ENCODE results near the gene MFSD6L. TPM values are rescaled to one million over a fixed set of nuclear protein-coding genes. Genes with fewer than 3 reads are reported as not detected.

Gene MFSD6L, protein sequence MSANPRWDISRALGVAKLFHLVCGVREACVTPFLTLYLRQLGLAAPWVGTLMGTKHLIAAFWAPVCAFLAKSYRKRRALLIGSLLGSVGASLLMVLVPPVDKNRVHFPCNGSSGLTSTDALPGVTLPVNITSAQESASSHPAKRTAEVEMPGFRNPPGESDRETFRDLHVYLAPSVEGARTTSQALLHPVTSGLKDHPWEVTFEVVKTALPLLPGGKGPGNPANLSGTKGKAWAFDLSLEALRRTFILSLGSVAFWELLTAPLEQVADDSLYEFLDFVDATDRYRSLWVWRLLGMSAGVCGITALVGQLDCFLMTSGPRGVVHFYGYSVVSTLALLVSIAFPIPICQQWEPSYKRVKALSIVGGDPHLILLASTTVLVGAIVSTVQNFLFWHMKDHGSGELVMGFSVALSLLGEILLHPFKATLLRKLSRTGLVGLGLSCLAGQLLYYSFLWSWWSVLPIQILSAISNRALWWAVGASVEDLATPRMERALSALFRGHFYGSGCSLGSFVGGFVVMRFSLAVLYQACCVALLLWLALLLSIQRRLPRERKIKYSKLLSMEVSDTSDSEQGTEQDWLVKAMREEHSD
- 0.37 TPM for total RNA-seq (2013)
- under 1 TPM in 2 of 3 donors, not detected in 1; 0.08 to 0.37 TPM for polyA plus RNA-seq
- polyA minus RNA-seq, result 0.42 and 1.0 TPM in 2 replicates
- 0.29 to 10.6 (median 2.5) reads per million in 11 experiments for total RNA-seq

DNA sequence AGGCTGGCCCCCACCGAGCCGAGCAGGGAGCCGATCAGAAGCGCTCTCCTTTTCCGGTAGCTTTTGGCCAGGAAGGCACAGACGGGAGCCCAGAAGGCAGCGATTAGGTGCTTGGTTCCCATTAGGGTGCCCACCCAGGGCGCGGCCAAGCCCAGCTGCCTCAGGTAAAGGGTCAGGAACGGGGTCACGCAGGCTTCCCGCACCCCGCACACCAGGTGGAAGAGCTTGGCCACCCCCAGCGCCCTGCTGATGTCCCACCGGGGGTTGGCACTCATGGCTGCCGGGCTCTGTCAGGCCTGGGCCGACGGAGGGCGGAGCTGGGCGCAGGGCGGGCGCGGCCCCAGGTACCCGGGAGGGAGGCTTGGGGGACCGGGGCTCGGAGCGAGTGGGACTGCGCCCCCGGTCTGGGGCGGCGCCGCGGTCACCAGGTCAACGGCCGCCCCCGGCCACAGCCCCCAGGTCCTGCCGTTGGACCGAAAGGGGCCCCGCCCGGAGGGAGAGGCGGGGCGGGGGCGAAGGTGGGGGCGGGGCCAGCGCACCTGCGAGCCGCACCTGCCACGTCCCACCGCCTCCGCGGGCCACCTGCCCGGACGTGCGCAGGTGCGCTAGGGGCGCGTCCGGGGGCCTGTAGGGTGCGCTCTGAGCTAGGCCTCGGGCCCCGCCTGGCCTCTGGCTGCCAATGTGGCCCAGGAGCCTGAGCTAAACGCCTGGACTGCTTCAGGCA is at the start of gene MFSD6L:
TSS of gene MFSD6L (minus strand) at position 520 of the 724 bp plus-strand sequence. CDS start at position 275, 245 bp downstream.
- H3K27me3 ChIP-seq (ENCODE audit: control insufficient read depth in 2 of 2, insufficient read depth in 2 of 2, low read length in 2 of 2), result no peaks in the 10 kb centered on the region
- no peaks in the 10 kb centered on the region for H3K79me2 ChIP-seq (ENCODE audit: insufficient read depth, low read length)
- Mint-ChIP-seq H3K9me3 (peaks cover 0 to 6% (median 2%) of the 10 kb centered on the region in 7 donors), H3K4me3 (no peak within 1 kb of the TSS), H3K4me1 (peaks cover 16% of the 10 kb centered on the region), H3K27me3 (ENCODE audit: low read depth in 3 of 3) (peaks cover 0 to 1% (median 0%) of the 10 kb centered on the region in 3 donors), H3K36me3 (peaks cover 55 to 73% of the 10 kb centered on the region in 2 donors), H3K27ac (no peak within 1 kb of the TSS)
- H3K4me1 ChIP-seq (ENCODE audit: control insufficient read depth in 1 of 2, insufficient read depth in 2 of 2, low read length in 2 of 2), result peaks cover 15 to 18% of the 10 kb centered on the region in 2 donors
- WGBS (ENCODE audit: insufficient coverage), result 58% methylated on average over 61 of the region's 62 CpGs
- intact Hi-C loops (cut with micrococcal nuclease), result no loop called here
- DNase-seq, result no peak
- H3K9me3 ChIP-seq (replicated peaks in 1 of 2; ENCODE audit: control insufficient read depth in 1 of 2, insufficient read depth in 1 of 2, low read length in 2 of 2), result peaks cover 0 to 3% of the 10 kb centered on the region in 2 donors
- H3K27ac ChIP-seq (ENCODE audit: low read depth in 1 of 2, low read length in 2 of 2), result no peak within 1 kb of the TSS
- H3K36me3 ChIP-seq (replicated peaks in 1 of 2; ENCODE audit: control insufficient read depth in 1 of 2, insufficient read depth in 2 of 2, low read length in 2 of 2), result peaks cover 36 to 56% of the 10 kb centered on the region in 2 donors
- no peak within 1 kb of the TSS for H3K4me2 ChIP-seq (replicated peaks; ENCODE audit: extremely low read depth, low read length, poor library complexity, severe bottlenecking)
- H2AFZ ChIP-seq (ENCODE audit: insufficient read depth, low read depth, low read length, poor library complexity, severe bottlenecking), result no peak within 1 kb of the TSS
- H3K9ac ChIP-seq (ENCODE audit: insufficient read depth, low read length, poor library complexity, severe bottlenecking), result no peak within 1 kb of the TSS
- no peaks in the 10 kb centered on the region for H4K20me1 ChIP-seq (ENCODE audit: insufficient read depth, low read length)
- no peak within 1 kb of the TSS for H3K4me3 ChIP-seq (replicated peaks in 1 of 3; ENCODE audit: low read depth in 2 of 3, low read length in 3 of 3)
- no peak for TF ChIP-seq CTCF (IDR thresholded peaks at IDR 0.05)

DNA sequence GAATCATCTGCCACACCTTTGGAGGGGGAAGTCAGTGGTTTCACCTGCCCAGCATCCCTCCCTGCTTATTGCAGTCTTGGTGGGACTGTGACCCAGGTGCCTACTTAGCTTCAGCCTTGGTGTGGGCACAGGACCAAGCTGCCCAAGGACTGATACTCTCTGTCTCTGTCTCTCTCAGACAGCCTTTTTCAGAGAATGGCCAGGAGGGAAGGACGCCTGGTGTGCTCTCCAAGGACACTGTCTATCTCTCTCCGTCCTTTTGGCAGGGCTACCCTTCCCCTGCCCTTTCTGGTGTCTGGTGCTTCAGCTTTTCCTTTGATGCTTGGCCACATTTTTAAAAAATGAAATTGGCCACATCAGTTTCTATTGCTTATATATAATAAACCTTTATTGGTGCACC is 48.7 kb upstream of the MFSD6L start:
- Histone ChIP-seq H3K27me3 (ENCODE audit: control insufficient read depth in 2 of 2, insufficient read depth in 2 of 2, low read length in 2 of 2) (no peaks in the 10 kb centered on the region), H3K79me2 (ENCODE audit: insufficient read depth, low read length) (no peaks in the 10 kb centered on the region), H3K4me1 (ENCODE audit: control insufficient read depth in 1 of 2, insufficient read depth in 2 of 2, low read length in 2 of 2) (peaks cover 9 to 12% of the 10 kb centered on the region in 2 donors), H3K27ac (ENCODE audit: low read depth in 1 of 2, low read length in 2 of 2) (no peak overlapping the region), H2AFZ (ENCODE audit: insufficient read depth, low read depth, low read length, poor library complexity, severe bottlenecking) (no peak overlapping the region), H3K4me2 (replicated peaks; ENCODE audit: extremely low read depth, low read length, poor library complexity, severe bottlenecking) (no peak overlapping the region), H3K9ac (ENCODE audit: insufficient read depth, low read length, poor library complexity, severe bottlenecking) (no peak overlapping the region), H3K36me3 (replicated peaks in 1 of 2; ENCODE audit: control insufficient read depth in 1 of 2, insufficient read depth in 2 of 2, low read length in 2 of 2) (peaks cover 31 to 74% of the 10 kb centered on the region in 2 donors), H4K20me1 (ENCODE audit: insufficient read depth, low read length) (no peaks in the 10 kb centered on the region), H3K9me3 (replicated peaks in 1 of 2; ENCODE audit: control insufficient read depth in 1 of 2, insufficient read depth in 1 of 2, low read length in 2 of 2) (no peaks in the 10 kb centered on the region), H3K4me3 (replicated peaks in 1 of 3; ENCODE audit: low read depth in 2 of 3, low read length in 3 of 3) (no peak overlapping the region)
- intact Hi-C loops (cut with micrococcal nuclease), result no loop called here
- Mint-ChIP-seq H3K4me1 (peaks cover 19% of the 10 kb centered on the region), H3K27ac (no peak overlapping the region), H3K27me3 (ENCODE audit: low read depth in 3 of 3) (peaks cover 0 to 2% (median 0%) of the 10 kb centered on the region in 3 donors), H3K9me3 (peaks cover 0 to 2% (median 0%) of the 10 kb centered on the region in 7 donors), H3K36me3 (peaks cover 61 to 64% of the 10 kb centered on the region in 2 donors), H3K4me3 (no peak overlapping the region)
- TF ChIP-seq CTCF (IDR thresholded peaks at IDR 0.05), result no peak
- whole genome bisulfite sequencing (ENCODE audit: insufficient coverage), result 100% methylated on average over 1 of the region's 2 CpGs
- DNase-seq, result no peak
